HCT116 (cell line): ENCODE measurements around the gene PRM3. TPM values are rescaled to one million over a fixed set of nuclear protein-coding genes. Genes with fewer than 3 reads are reported as not detected.

Experiments used
- ATAC-seq: fragments of 200-7000 bp; cut with Tn5 transposase; 2 replicates; pipeline ENCODE4 v1.9.1; 2020; ENCODE audit warnings: mild to moderate bottlenecking, moderate library complexity
- BruUV-seq: library from RNA; stranded (reverse); fragments of 400-500 nt; replicated peaks from 2 replicates; lab custom pipeline; 2021; lab: Mats Ljungman, UMichigan
- CTCF ChIA-PET: fragments of 300-600 bp; sonication (Branson Sonifier 250); formaldehyde crosslinking; loops from one replicate; lab custom pipeline; 2021; ENCODE audit warnings: antibody characterized with exemption; lab: Charles Lee
- POLR2A ChIA-PET: fragments of 300-600, 350-600 bp; sonication (Branson Sonifier 250); formaldehyde crosslinking; loops from one replicate; lab custom pipeline; 2021; ENCODE audit warnings: antibody characterized with exemption; lab: Charles Lee
- RAD21 ChIA-PET, 2 experiments: fragments of 300-600 bp; sonication (Branson Sonifier 250); formaldehyde crosslinking; loops; one replicate each; lab custom pipeline; 2023; ENCODE audit warnings: low total read pairs in 2 of 2; ENCODE audit not compliant: uncharacterized antibody in 2 of 2, unreplicated experiment in 2 of 2, low non-redundant PET in 1 of 2; lab: Charles Lee
- DNase-seq: peaks from one replicate; pipeline ENCODE4 v3.0.0-alpha.2; 2010; ENCODE audit warnings: low read depth, low spot score
- H2AFZ ChIP-seq: fragments of 200-600 bp; shearing (Covaris generic), sonication (generic); 2 replicates; pipeline ENCODE4 v1.6.1; 2017; ENCODE audit warnings: low read depth, mixed run types, mixed read lengths, antibody characterized with exemption, low read length; ENCODE audit not compliant: poor library complexity, severe bottlenecking
- H3K27ac ChIP-seq: 2 replicates; pipeline ENCODE4 v1.5.1; 2012; ENCODE audit warnings: low read depth, low read length
- H3K27me3 ChIP-seq: fragments of 200-600 bp; sonication (generic); 2 replicates; pipeline ENCODE4 v1.6.1; 2016; ENCODE audit warnings: mixed run types, low read length, mixed read lengths; ENCODE audit not compliant: insufficient read depth
- H3K36me3 ChIP-seq, 2 experiments: fragments of 200-500 bp in 1 of 2; fragments of 200-600 bp in 1 of 2; sonication (Bioruptor generic) in 1 of 2; sonication (generic) in 1 of 2; 2 replicates each; pipeline versions ENCODE4 v1.5.1 to v1.6.1; 2014 to 2016; ENCODE audit warnings: low read length in 2 of 2, inconsistent platforms in 1 of 2, mixed read lengths in 1 of 2, mixed run types in 1 of 2; ENCODE audit not compliant: insufficient read depth in 2 of 2, control insufficient read depth in 1 of 2
- H3K4me1 ChIP-seq, 2 experiments: fragments of 200-600 bp in 1 of 2; sonication (generic) in 1 of 2; 2 replicates each; pipeline versions ENCODE4 v1.5.1 to v1.6.1; 2012 to 2017; ENCODE audit warnings: low read length in 2 of 2, inconsistent platforms in 1 of 2, mild to moderate bottlenecking in 1 of 2, mixed read lengths in 1 of 2, mixed run types in 1 of 2, moderate library complexity in 1 of 2; ENCODE audit not compliant: insufficient read depth in 2 of 2, control insufficient read depth in 1 of 2
- H3K4me2 ChIP-seq: fragments of 200-600 bp; sonication (generic); 2 replicates; pipeline ENCODE4 v1.6.1; 2017; ENCODE audit warnings: mixed run types, low read length, mixed read lengths
- H3K4me3 ChIP-seq, 2 experiments: fragments of 200-600 bp in 1 of 2; sonication (generic) in 1 of 2; replicated peaks in 1 of 2; 2 replicates each; pipeline ENCODE4 v1.5.1; 2011 to 2016; ENCODE audit warnings: low read length in 2 of 2, control low read depth in 1 of 2, low read depth in 1 of 2, mild to moderate bottlenecking in 1 of 2, mixed read lengths in 1 of 2, mixed run types in 1 of 2
- H3K79me2 ChIP-seq: fragments of 200-600 bp; sonication (generic); 2 replicates; pipeline ENCODE4 v1.6.1; 2017; ENCODE audit warnings: mild to moderate bottlenecking, mixed run types, low read length, moderate library complexity, mixed read lengths; ENCODE audit not compliant: insufficient read depth
- H3K9ac ChIP-seq: fragments of 200-600 bp; sonication (generic); 2 replicates; pipeline ENCODE4 v1.6.1; 2016; ENCODE audit warnings: low read length, mixed read lengths
- H3K9me2 ChIP-seq: fragments of 200-600 bp; sonication (generic), shearing (Covaris generic); 2 replicates; pipeline ENCODE4 v1.6.1; 2017; ENCODE audit warnings: mixed run types, mild to moderate bottlenecking, moderate library complexity; ENCODE audit not compliant: insufficient read depth
- H3K9me3 ChIP-seq, 2 experiments: fragments of 200-500 bp in 1 of 2; fragments of 200-600 bp in 1 of 2; sonication (Bioruptor generic) in 1 of 2; sonication (generic) in 1 of 2; 2 replicates each; pipeline ENCODE4 v1.6.1; 2014 to 2017; ENCODE audit warnings: low read length in 2 of 2, mixed read lengths in 2 of 2, inconsistent platforms in 1 of 2, low read depth in 1 of 2, mild to moderate bottlenecking in 1 of 2, mixed run types in 1 of 2, moderate library complexity in 1 of 2; ENCODE audit not compliant: control insufficient read depth in 1 of 2, insufficient read depth in 1 of 2
- H4K20me1 ChIP-seq: fragments of 200-600 bp; sonication (generic), shearing (Covaris generic); 2 replicates; pipeline ENCODE4 v1.6.1; 2017; ENCODE audit warnings: mixed run types, mild to moderate bottlenecking, moderate library complexity; ENCODE audit not compliant: insufficient read depth
- ATF3 ChIP-seq: IDR thresholded peaks from 2 replicates; pipeline ENCODE4 v1.6.1; 2012
- CBX3 ChIP-seq: IDR thresholded peaks from 2 replicates; pipeline ENCODE4 v1.6.1; 2012; ENCODE audit warnings: low read depth
- CEBPB ChIP-seq: IDR thresholded peaks from 2 replicates; pipeline ENCODE4 v1.6.1; 2012; ENCODE audit warnings: low read depth
- EZH2phosphoT487 ChIP-seq: fragments of 200-600 bp; IDR thresholded peaks from 2 replicates; pipeline ENCODE4 v1.6.1; 2018; ENCODE audit warnings: antibody characterized with exemption, borderline replicate concordance
- POLR2A ChIP-seq: IDR thresholded peaks from 2 replicates; pipeline ENCODE4 v1.7.0; 2011; ENCODE audit warnings: borderline replicate concordance; ENCODE audit not compliant: insufficient read depth, insufficient read length; ENCODE audit errors: extremely low read depth
- RAD21 ChIP-seq: IDR thresholded peaks from 2 replicates; pipeline ENCODE4 v1.6.1; 2012; ENCODE audit warnings: low read depth, mild to moderate bottlenecking
- REST ChIP-seq: IDR thresholded peaks from 2 replicates; pipeline ENCODE4 v1.6.1; 2012; ENCODE audit warnings: low read depth
- ZFX ChIP-seq: fragments of 450-650 bp; IDR thresholded peaks from 2 replicates; pipeline ENCODE4 v1.6.1; 2017
- intact Hi-C: fragments of 100-400 bp; cut with micrococcal nuclease; formaldehyde crosslinking; loops from 2 replicates; pipeline ENCODE4 v1.10.0; 2022
- total RNA-seq: library from RNA; stranded (reverse); gene quantifications from one replicate; pipeline ENCODE4 v1.2.1, GENCODE V29; 2021; ENCODE audit not compliant: unreplicated experiment

The PRM3 gene
- total RNA-seq, 1 experiment from 2014 or later, result not detected

- Histone ChIP-seq H3K4me1 (peaks cover 32 to 35% of the 10 kb centered on the region in 2 experiments), H3K27ac (no peak overlapping the region), H3K36me3 (no peaks in the 10 kb centered on the region), H3K4me2 (no peak overlapping the region), H2AFZ (no peak overlapping the region), H3K9me3 (no peaks in the 10 kb centered on the region), H4K20me1 (no peaks in the 10 kb centered on the region), H3K79me2 (no peaks in the 10 kb centered on the region), H3K9me2 (no peaks in the 10 kb centered on the region), H3K4me3 (no peak overlapping the region), H3K27me3 (no peaks in the 10 kb centered on the region), H3K9ac (no peak overlapping the region)
- DNase-seq (no peak), ATAC-seq (no peak)
- no TSS peak for BruUV-seq
- ChIA-PET CTCF (no interaction called here), RAD21 (no interaction called here)
- intact Hi-C loops, result no loop called here
- no peak for TF ChIP-seq ATF3
- no peak for TF ChIP-seq REST
- no peak for TF ChIP-seq CBX3
- no peak for TF ChIP-seq EZH2phosphoT487
- no peak for TF ChIP-seq POLR2A
- no peak for TF ChIP-seq RAD21
- TF ChIP-seq ZFX, result no peak
- TF ChIP-seq CEBPB, result no peak
- TF ChIP-seq, all 23 proteins: peak for 0
- POLR2A ChIA-PET, result no interaction called here
These were observed 36.6 kb upstream of the PRM3 start for GRCh38 chr16:11309895-11310633.
